ENCODE data around the gene FOXA2. TPM values are rescaled to one million over a fixed set of nuclear protein-coding genes. Genes with fewer than 3 reads are reported as not detected.
A peak's percentile ranks its signal among the peaks of the same experiment; 100 is the strongest.

Gene FOXA2
- total and polyA plus RNA-seq, 2 of the 13 experiments (the other 11 are each of a cell fraction or from before 2014, with no cell fraction given), result 8.8 to 12.2 TPM

DNA sequence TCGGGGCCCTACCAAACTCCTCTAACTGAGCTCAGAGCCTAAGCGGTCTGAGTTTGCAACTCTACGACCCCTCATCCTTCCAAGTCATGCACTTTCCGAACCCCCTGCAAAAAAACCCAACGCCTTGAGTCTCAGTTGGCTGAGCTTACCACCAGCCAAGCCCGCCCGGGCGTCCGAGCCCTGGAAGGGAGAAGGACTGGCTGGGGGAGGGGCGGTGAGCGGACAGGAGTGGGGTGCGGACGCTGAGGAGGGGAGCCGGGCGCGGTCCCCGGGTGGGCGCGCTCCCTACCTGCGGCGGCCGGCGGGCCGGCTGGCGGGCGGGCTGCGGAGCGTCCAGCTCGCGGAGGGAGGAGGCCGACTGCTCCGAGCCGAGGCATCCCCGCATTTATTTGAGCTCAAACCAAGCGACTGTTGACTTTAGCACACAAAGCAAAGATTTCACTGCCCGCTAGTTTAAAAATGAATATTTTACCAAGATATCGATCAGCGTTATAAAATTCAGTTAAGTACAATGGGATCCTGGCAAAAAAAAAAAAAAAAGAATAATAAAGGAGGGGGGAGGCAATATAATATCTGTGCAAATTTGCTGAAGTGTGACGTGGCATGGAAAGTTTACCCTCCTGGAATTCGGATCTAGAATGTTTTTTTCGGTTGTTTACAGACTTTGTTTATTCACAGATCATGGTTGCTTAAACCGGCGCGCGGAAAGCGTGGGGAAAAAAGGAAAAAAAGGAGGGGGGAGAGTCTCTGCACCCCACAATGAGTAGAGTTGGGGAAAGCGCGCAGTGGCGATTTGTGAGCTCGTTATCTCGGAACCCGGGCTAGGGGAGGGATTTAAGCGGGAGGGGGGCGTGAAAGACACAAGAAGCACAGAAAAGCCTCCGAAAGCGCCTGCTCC is 5.9 kb downstream of the FOXA2 start (continued):
- TF ChIP-seq NFIC (IDR thresholded peaks at IDR 0.05; ENCODE audit: low read length) (peak; percentile 68), ZSCAN21 (CRISPR knock-in tag; IDR thresholded peaks at IDR 0.05; ENCODE audit: borderline replicate concordance) (peak; percentile 65), ELK4 (CRISPR knock-in tag; IDR thresholded peaks at IDR 0.05; ENCODE audit: borderline replicate concordance) (no peak), FOXP4 (CRISPR knock-in tag; IDR thresholded peaks at IDR 0.05) (peak; percentile 93), POLR2AphosphoS5 (IDR thresholded peaks at IDR 0.05; ENCODE audit: low read depth, low read length) (peak; percentile 86), GATAD2A (CRISPR knock-in tag; IDR thresholded peaks at IDR 0.05) (peak; percentile 82), REXO4 (CRISPR knock-in tag; IDR thresholded peaks at IDR 0.05; ENCODE audit: borderline replicate concordance) (no peak; the same call in 1 of the 2 replicates), ERF (CRISPR knock-in tag; IDR thresholded peaks at IDR 0.05) (no peak), ZNF746 (CRISPR knock-in tag; IDR thresholded peaks at IDR 0.05) (peak; percentile 29; the same call in 1 of the 2 replicates)
- TF ChIP-seq, protein P1, sequence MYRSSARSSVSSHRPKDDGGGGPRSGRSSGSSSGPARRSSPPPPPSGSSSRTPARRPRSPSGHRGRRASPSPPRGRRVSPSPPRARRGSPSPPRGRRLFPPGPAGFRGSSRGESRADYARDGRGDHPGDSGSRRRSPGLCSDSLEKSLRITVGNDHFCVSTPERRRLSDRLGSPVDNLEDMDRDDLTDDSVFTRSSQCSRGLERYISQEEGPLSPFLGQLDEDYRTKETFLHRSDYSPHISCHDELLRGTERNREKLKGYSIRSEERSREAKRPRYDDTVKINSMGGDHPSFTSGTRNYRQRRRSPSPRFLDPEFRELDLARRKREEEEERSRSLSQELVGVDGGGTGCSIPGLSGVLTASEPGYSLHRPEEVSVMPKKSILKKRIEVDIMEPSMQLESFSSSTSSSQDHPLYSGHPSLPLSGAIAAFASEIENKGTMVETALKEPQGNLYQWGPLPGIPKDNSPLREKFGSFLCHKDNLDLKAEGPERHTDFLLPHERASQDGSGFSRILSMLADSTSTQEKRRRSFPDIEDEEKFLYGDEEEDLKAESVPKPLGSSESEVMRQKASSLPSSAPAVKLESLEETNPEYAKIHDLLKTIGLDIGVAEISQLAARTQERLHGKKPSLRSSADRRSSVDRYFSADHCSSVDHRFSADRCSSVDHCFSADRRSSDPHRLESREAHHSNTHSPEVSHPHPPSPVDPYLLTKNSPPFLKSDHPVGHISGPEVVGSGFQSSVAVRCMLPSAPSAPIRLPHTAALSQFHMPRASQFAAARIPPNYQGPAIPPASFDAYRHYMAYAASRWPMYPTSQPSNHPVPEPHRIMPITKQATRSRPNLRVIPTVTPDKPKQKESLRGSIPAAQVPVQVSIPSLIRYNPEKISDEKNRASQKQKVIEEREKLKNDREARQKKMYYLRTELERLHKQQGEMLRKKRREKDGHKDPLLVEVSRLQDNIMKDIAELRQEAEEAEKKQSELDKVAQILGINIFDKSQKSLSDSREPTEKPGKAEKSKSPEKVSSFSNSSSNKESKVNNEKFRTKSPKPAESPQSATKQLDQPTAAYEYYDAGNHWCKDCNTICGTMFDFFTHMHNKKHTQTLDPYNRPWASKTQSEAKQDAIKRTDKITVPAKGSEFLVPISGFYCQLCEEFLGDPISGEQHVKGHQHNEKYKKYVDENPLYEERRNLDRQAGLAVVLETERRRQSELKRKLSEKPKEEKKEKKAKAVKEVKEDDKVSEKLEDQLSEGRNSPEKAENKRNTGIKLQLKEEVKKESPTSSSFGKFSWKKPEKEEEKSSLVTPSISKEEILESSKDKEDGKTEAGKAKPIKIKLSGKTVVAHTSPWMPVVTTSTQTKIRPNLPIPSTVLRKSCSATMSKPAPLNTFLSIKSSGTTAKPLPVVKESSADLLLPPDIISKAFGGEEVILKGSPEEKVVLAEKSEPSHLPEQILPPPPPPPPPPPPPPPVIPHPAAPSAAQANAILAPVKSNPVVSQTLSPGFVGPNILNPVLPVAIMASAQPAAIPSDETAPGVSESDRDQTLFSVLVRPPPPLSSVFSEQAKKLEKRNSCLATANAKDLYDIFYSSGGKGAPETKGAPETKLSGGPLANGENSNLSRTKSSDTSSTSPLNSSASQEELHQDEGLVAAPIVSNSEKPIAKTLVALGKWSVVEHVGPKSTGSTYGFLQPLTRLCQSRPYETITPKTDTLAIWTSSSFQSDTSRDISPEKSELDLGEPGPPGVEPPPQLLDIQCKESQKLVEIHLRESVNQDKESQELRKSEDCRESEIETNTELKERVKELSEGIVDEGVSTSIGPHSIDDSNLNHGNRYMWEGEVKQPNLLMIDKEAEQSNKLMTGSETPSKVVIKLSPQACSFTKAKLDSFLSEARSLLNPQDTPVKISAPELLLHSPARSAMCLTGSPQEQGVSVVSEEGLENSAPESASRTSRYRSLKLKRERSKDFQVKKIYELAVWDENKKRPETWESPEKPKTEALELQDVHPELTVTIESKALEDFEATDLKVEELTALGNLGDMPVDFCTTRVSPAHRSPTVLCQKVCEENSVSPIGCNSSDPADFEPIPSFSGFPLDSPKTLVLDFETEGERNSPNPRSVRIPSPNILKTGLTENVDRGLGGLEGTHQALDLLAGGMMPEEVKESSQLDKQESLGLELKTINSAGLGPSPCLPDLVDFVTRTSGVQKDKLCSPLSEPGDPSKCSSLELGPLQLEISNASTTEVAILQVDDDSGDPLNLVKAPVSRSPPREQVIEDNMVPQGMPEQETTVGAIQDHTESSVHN (CRISPR knock-in tag; IDR thresholded peaks at IDR 0.05), result peak; percentile 25; the same call in 1 of the 2 replicates
- TF ChIP-seq, protein P2, sequence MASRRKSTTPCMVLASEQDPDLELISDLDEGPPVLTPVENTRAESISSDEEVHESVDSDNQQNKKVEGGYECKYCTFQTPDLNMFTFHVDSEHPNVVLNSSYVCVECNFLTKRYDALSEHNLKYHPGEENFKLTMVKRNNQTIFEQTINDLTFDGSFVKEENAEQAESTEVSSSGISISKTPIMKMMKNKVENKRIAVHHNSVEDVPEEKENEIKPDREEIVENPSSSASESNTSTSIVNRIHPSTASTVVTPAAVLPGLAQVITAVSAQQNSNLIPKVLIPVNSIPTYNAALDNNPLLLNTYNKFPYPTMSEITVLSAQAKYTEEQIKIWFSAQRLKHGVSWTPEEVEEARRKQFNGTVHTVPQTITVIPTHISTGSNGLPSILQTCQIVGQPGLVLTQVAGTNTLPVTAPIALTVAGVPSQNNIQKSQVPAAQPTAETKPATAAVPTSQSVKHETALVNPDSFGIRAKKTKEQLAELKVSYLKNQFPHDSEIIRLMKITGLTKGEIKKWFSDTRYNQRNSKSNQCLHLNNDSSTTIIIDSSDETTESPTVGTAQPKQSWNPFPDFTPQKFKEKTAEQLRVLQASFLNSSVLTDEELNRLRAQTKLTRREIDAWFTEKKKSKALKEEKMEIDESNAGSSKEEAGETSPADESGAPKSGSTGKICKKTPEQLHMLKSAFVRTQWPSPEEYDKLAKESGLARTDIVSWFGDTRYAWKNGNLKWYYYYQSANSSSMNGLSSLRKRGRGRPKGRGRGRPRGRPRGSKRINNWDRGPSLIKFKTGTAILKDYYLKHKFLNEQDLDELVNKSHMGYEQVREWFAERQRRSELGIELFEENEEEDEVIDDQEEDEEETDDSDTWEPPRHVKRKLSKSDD (CRISPR knock-in tag; IDR thresholded peaks at IDR 0.05; ENCODE audit: low read depth), result peak; percentile 67; the same call in 1 of the 2 replicates
- TF ChIP-seq, protein P3, sequence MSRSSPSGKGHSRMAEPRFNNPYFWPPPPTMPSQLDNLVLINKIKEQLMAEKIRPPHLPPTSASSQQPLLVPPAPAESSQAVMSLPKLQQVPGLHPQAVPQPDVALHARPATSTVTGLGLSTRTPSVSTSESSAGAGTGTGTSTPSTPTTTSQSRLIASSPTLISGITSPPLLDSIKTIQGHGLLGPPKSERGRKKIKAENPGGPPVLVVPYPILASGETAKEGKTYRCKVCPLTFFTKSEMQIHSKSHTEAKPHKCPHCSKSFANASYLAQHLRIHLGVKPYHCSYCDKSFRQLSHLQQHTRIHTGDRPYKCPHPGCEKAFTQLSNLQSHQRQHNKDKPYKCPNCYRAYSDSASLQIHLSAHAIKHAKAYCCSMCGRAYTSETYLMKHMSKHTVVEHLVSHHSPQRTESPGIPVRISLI (CRISPR knock-in tag; IDR thresholded peaks at IDR 0.05; ENCODE audit: borderline replicate concordance), result peak; percentile 82
